Hematopoietic multipotent progenitor cell treated with erythropoietin and hydrocortisone succinate and interleukin-3 and kit ligand, for 17 days (in vitro differentiated cells): ENCODE results near the gene SLCO3A1.
"Not testable (repeated sequence)": the region's sequence is repeated elsewhere in the genome, so short reads cannot be mapped to it uniquely, and the experiment has no call there.

Experiments
- DNase-seq: peaks from one replicate; pipeline ENCODE4 v3.0.0-alpha.2; 2015; ENCODE audit warnings: low spot score

SLCO3A1 gene

GRCh38 chr15:92161039-92161670 lies 307.6 kb downstream of the SLCO3A1 start:
- no peak for DNase-seq

GRCh38 chr15:92162657-92163056 lies 309.1 kb downstream of the SLCO3A1 start:
- DNase-seq = no peak

- no peak for DNase-seq
Measured at GRCh38 chr15:92163641-92164040, 310.1 kb downstream of the SLCO3A1 start.

GRCh38 chr15:92164327-92165000 lies 311.0 kb downstream of the SLCO3A1 start:
- no peak for DNase-seq

GRCh38 chr15:92165001-92165346 lies 311.5 kb downstream of the SLCO3A1 start:
- DNase-seq = no peak

GRCh38 chr15:92166029-92166428 lies 312.5 kb downstream of the SLCO3A1 start:
- DNase-seq = no peak

GRCh38 chr15:92166751-92167405 lies 313.4 kb downstream of the SLCO3A1 start:
- DNase-seq = no peak

- DNase-seq = no peak
Measured at GRCh38 chr15:92167451-92167850, 313.9 kb downstream of the SLCO3A1 start.

GRCh38 chr15:92168066-92168683 lies 314.7 kb downstream of the SLCO3A1 start:
- no peak for DNase-seq

GRCh38 chr15:92170897-92171296 lies 317.4 kb downstream of the SLCO3A1 start:
- DNase-seq = no peak

GRCh38 chr15:92178911-92179310 lies 325.4 kb downstream of the SLCO3A1 start:
- no peak for DNase-seq

GRCh38 chr15:92184142-92184541 lies 330.6 kb downstream of the SLCO3A1 start:
- DNase-seq = no peak

- no peak for DNase-seq
Measured at GRCh38 chr15:92184679-92185230, 331.2 kb downstream of the SLCO3A1 start.

- no peak for DNase-seq
Measured at GRCh38 chr15:92187975-92188374, 334.5 kb downstream of the SLCO3A1 start.

- no peak for DNase-seq
Measured at GRCh38 chr15:92189166-92189565, 335.7 kb downstream of the SLCO3A1 start.

GRCh38 chr15:92195241-92195640 lies 341.7 kb downstream of the SLCO3A1 start:
- no peak for DNase-seq

- no peak for DNase-seq
Measured at GRCh38 chr15:92196342-92196741, 342.8 kb downstream of the SLCO3A1 start.

- no peak for DNase-seq
Measured at GRCh38 chr15:92197746-92198145, 344.2 kb downstream of the SLCO3A1 start.

- no peak for DNase-seq
Measured at GRCh38 chr15:92200891-92201290, 347.4 kb downstream of the SLCO3A1 start.

- no peak for DNase-seq
Measured at GRCh38 chr15:92205255-92205739, 351.8 kb downstream of the SLCO3A1 start.

- not testable (repeated sequence) for DNase-seq
Measured at GRCh38 chr15:92207601-92208000, 354.1 kb downstream of the SLCO3A1 start.
